Measurements from ENCODE around the gene PACSIN1.

DNA sequence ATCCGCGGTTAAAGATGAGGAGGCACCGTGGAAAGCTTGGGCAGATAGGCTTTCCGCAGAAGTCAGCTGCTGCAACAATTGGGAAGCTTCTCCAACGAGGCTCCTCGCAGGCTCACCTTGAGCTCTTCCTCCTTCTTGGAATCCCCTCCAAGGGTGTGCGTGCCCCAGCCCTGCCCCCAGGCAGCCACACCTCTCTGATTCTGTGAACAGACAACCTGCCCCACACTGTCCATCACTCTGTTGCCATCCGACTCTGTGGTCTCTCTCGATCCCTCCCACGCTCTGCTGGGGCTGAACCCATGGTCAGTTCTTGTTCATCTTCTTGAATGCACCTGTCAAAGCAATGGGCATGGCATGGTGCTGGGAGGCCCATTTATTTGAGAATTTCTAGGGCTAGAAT is 31.5 kb downstream of the PACSIN1 start:
- TF ChIP-seq, protein P1, sequence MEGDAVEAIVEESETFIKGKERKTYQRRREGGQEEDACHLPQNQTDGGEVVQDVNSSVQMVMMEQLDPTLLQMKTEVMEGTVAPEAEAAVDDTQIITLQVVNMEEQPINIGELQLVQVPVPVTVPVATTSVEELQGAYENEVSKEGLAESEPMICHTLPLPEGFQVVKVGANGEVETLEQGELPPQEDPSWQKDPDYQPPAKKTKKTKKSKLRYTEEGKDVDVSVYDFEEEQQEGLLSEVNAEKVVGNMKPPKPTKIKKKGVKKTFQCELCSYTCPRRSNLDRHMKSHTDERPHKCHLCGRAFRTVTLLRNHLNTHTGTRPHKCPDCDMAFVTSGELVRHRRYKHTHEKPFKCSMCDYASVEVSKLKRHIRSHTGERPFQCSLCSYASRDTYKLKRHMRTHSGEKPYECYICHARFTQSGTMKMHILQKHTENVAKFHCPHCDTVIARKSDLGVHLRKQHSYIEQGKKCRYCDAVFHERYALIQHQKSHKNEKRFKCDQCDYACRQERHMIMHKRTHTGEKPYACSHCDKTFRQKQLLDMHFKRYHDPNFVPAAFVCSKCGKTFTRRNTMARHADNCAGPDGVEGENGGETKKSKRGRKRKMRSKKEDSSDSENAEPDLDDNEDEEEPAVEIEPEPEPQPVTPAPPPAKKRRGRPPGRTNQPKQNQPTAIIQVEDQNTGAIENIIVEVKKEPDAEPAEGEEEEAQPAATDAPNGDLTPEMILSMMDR (IDR thresholded peaks at IDR 0.05 in 2 of 3, conservative IDR thresholded peaks at IDR 0.05 in 1 of 3; ENCODE audit: borderline replicate concordance in 1 of 3, insufficient read depth in 1 of 3, low read depth in 2 of 3, low read length in 2 of 3), result no peak
- TF ChIP-seq EZH2 (IDR thresholded peaks at IDR 0.05) (no peak), RAD21 (IDR thresholded peaks at IDR 0.05; ENCODE audit: low read depth) (no peak), ELF1 (IDR thresholded peaks at IDR 0.05; ENCODE audit: borderline replicate concordance, low read depth) (no peak), POLR2AphosphoS5 (IDR thresholded peaks at IDR 0.05; ENCODE audit: low read depth, low read length) (no peak), SP1 (IDR thresholded peaks at IDR 0.05; ENCODE audit: low read depth) (no peak), POLR2A (IDR thresholded peaks at IDR 0.05; ENCODE audit: borderline replicate concordance, extremely low read depth, insufficient read depth, insufficient read length) (no peak), CEBPB (IDR thresholded peaks at IDR 0.05; ENCODE audit: low read depth) (no peak), EZH2phosphoT487 (IDR thresholded peaks at IDR 0.05; ENCODE audit: borderline replicate concordance) (no peak), FOSL1 (IDR thresholded peaks at IDR 0.05; ENCODE audit: low read depth) (no peak)
- TF ChIP-seq, protein P2, sequence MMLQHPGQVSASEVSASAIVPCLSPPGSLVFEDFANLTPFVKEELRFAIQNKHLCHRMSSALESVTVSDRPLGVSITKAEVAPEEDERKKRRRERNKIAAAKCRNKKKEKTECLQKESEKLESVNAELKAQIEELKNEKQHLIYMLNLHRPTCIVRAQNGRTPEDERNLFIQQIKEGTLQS (IDR thresholded peaks at IDR 0.05), result no peak
- TF ChIP-seq, protein P3, sequence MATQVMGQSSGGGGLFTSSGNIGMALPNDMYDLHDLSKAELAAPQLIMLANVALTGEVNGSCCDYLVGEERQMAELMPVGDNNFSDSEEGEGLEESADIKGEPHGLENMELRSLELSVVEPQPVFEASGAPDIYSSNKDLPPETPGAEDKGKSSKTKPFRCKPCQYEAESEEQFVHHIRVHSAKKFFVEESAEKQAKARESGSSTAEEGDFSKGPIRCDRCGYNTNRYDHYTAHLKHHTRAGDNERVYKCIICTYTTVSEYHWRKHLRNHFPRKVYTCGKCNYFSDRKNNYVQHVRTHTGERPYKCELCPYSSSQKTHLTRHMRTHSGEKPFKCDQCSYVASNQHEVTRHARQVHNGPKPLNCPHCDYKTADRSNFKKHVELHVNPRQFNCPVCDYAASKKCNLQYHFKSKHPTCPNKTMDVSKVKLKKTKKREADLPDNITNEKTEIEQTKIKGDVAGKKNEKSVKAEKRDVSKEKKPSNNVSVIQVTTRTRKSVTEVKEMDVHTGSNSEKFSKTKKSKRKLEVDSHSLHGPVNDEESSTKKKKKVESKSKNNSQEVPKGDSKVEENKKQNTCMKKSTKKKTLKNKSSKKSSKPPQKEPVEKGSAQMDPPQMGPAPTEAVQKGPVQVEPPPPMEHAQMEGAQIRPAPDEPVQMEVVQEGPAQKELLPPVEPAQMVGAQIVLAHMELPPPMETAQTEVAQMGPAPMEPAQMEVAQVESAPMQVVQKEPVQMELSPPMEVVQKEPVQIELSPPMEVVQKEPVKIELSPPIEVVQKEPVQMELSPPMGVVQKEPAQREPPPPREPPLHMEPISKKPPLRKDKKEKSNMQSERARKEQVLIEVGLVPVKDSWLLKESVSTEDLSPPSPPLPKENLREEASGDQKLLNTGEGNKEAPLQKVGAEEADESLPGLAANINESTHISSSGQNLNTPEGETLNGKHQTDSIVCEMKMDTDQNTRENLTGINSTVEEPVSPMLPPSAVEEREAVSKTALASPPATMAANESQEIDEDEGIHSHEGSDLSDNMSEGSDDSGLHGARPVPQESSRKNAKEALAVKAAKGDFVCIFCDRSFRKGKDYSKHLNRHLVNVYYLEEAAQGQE (IDR thresholded peaks at IDR 0.05; ENCODE audit: low read depth), result no peak
- TF ChIP-seq, protein P4, sequence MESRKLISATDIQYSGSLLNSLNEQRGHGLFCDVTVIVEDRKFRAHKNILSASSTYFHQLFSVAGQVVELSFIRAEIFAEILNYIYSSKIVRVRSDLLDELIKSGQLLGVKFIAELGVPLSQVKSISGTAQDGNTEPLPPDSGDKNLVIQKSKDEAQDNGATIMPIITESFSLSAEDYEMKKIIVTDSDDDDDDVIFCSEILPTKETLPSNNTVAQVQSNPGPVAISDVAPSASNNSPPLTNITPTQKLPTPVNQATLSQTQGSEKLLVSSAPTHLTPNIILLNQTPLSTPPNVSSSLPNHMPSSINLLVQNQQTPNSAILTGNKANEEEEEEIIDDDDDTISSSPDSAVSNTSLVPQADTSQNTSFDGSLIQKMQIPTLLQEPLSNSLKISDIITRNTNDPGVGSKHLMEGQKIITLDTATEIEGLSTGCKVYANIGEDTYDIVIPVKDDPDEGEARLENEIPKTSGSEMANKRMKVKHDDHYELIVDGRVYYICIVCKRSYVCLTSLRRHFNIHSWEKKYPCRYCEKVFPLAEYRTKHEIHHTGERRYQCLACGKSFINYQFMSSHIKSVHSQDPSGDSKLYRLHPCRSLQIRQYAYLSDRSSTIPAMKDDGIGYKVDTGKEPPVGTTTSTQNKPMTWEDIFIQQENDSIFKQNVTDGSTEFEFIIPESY (IDR thresholded peaks at IDR 0.05; ENCODE audit: extremely low read depth, insufficient replicate concordance, low read length), result no peak
- TF ChIP-seq, protein P5, sequence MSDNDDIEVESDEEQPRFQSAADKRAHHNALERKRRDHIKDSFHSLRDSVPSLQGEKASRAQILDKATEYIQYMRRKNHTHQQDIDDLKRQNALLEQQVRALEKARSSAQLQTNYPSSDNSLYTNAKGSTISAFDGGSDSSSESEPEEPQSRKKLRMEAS (IDR thresholded peaks at IDR 0.05), result no peak
